ENCODE results near the gene PKP3. TPM values are rescaled to one million over a fixed set of nuclear protein-coding genes. Genes with fewer than 3 reads are reported as not detected.

Gene PKP3
- total and polyA plus RNA-seq, 3 donors from 2014 or later: 1.2 to 3.1 (median 1.6) TPM

DNA sequence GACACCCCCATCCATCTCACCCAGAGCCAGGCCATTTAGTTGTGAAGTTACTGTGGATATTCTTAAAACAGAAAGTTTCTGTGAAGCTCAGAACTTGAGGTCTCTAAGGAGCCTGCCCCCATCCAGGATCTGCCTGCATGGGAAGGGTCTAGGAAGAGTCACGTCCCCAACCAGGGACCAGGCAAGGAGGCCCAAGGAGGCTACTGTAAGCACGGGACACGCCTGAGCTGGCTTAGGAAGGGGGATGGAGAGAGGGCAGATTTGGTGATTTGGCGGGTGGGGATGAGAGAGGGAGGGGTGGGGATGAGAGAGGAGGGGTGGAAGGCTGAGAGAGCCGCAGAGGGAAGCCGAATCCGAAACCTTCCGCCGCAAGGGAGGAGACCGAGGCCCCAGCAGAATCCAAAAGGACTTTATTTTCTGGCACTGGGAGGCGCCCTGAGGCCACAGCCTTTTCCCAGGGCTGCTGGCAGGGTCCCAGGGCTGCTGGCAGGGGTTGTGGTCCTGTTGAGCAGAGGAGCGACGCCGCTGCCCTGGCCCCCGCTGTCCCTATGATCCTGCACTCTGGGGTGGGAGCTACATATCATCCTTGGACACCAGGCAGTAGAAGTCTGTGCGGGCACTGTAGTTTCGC, 11.4 kb downstream of the PKP3 start:
- WGBS, 2 donors: 45 to 64% methylated on average over 11 to 17 of the region's 17 CpGs
- Histone ChIP-seq H3K4me3 (no peak overlapping the region), H3K36me3 (ENCODE audit: low read depth, missing control alignments) (no peaks in the 10 kb centered on the region), H3K27me3 (no peaks in the 10 kb centered on the region), H3K4me1 (peaks cover 8% of the 10 kb centered on the region), H3K9me3 (no peaks in the 10 kb centered on the region), H3K27ac (no peak overlapping the region)
- intact Hi-C loops (cut with DNase I; ENCODE audit: low total_unique reads): no loop called here
- TF ChIP-seq, protein P1, sequence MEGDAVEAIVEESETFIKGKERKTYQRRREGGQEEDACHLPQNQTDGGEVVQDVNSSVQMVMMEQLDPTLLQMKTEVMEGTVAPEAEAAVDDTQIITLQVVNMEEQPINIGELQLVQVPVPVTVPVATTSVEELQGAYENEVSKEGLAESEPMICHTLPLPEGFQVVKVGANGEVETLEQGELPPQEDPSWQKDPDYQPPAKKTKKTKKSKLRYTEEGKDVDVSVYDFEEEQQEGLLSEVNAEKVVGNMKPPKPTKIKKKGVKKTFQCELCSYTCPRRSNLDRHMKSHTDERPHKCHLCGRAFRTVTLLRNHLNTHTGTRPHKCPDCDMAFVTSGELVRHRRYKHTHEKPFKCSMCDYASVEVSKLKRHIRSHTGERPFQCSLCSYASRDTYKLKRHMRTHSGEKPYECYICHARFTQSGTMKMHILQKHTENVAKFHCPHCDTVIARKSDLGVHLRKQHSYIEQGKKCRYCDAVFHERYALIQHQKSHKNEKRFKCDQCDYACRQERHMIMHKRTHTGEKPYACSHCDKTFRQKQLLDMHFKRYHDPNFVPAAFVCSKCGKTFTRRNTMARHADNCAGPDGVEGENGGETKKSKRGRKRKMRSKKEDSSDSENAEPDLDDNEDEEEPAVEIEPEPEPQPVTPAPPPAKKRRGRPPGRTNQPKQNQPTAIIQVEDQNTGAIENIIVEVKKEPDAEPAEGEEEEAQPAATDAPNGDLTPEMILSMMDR (IDR thresholded peaks at IDR 0.05): no peak
- no peak for TF ChIP-seq POLR2A (IDR thresholded peaks at IDR 0.05)
- peak; percentile 51 for DNase-seq

DNA sequence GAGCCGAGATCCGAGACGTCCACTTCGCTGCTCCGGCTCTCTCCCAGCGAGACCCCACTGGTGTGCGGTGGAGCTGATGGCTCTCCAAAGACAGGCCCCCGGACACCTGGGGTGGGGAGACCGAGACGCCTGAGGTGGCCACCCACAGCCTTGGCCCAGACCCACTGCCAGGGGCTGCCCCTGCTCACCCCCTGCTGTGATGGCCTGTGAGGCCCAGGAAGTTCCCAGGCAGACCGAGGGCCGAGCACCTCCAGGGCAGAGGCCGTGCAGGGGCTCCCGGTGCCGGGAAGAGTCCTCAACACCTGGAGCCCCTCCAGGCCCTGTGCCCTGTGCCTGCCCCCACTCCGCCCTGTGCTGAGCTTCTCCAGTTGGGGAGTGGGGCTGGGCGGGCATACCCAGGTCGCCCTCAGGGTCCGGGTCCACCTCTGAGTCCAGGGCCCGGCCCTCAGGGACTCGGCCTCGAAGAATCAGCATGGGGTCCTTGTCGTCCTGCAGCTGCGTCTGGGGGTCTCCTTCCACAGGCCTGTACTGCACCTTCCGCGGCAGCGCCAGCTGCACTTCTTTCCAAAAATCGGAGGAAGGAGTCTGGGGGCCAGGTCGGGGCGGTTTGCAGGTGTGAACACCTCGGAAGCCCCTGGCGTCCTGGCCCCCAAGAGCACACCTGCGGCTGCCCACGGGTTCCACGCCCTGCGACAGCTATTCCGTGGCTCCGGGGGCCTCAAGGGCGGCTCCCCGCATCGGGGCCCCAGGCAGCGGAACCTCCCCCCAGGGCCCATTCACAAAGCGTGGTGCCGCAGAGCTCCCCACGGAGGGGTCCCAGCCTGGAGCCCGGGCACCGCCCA, 12.2 kb downstream of the PKP3 start:
- no peaks in the 10 kb centered on the region for H3K27me3 ChIP-seq
- no peaks in the 10 kb centered on the region for H3K9me3 ChIP-seq
- 56% methylated on average over 29 of the region's 47 CpGs; no CpG with 5 or more reads in 1 of the 2 donors for WGBS, 2 donors
- intact Hi-C loops (cut with DNase I; ENCODE audit: low total_unique reads): no loop called here
- no peaks in the 10 kb centered on the region for H3K36me3 ChIP-seq (ENCODE audit: low read depth, missing control alignments)
- H3K4me1 ChIP-seq: peaks cover 8% of the 10 kb centered on the region
- TF ChIP-seq, protein P1 (IDR thresholded peaks at IDR 0.05): no peak
- no peak for TF ChIP-seq POLR2A (IDR thresholded peaks at IDR 0.05)
- H3K27ac ChIP-seq: peak overlapping the region; percentile 39 to 65
- H3K4me3 ChIP-seq: peak overlapping the region; percentile 57 to 77
- DNase-seq: no peak

DNA sequence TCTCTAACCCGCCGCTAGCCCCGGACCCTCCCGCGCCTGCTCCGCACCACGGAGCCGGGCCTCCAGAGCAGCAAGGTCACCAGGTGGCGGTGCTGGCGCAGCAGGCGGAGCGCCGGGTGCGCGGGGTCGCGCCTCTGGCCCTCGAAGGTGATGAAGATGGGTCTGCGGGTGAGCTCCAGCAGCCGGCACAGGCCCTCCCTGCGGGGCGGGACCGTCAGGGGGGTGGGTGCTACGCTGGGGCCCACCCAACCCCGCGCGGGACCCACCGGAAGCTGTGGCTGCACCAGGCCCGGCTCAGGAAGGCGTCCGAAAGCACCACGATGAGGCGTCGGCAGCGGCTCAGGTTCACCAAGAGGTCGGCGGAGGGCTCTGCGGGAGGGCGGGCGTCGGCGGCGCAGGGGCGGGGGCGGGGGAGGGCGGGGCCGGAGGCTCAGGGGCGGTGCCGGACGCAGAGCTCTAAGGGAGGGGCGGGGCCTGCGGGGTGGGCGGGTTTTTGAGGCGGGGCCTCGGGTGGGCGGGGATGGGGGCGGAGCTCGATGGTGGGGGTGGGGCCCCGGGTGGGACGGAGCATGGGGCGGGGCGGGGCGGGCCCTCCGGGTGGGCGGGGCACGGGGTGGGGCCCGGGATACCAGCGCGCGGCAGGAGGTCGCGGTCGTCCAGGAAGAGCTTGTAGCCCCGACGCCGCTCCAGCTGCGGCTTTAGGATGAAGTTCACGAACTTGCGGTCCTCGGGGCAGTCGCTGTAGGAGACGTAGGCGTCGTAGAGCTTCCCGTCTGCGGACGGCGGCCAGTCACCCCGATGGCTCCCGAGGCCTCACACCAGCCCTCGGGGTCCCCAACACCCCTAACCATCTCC, 13.0 kb downstream of the PKP3 start:
- Histone ChIP-seq H3K27me3 (no peaks in the 10 kb centered on the region), H3K27ac (peak overlapping the region; percentile 39 to 65), H3K36me3 (ENCODE audit: low read depth, missing control alignments) (no peaks in the 10 kb centered on the region), H3K4me1 (peaks cover 8% of the 10 kb centered on the region), H3K9me3 (no peaks in the 10 kb centered on the region), H3K4me3 (peak overlapping the region; percentile 57 to 77)
- TF ChIP-seq, protein P1 (IDR thresholded peaks at IDR 0.05): peak in 2 of 3 experiments; percentile 6 to 16
- TF ChIP-seq POLR2A (IDR thresholded peaks at IDR 0.05): no peak
- peak; percentile 72 for DNase-seq
- 4 to 13% methylated on average over 14 to 68 of the region's 91 CpGs for WGBS, 2 donors
- intact Hi-C loops (cut with DNase I; ENCODE audit: low total_unique reads): no loop called here

DNA sequence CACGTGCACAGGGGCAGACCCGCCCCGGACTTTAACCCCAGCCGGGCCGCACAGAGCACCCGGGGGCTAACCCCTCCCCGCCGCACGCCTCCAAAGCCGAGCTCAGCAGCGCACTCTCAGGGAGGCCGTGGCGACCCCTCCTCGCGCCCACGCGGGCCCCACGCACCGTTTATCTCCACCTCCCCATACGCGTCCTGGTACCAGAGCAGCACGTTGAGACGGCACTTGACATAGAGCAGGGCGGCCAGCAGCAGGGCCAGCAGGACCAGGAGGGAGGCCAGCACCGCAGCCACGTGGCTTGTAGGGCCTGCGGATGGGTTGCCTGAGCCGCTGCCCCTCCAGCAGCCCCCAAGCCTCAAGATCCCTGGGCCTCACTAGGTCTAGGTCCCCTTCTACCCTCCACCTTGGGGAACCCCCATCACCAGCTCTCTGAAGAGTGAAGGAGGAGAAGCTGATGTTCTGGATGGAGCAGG, 13.7 kb downstream of the PKP3 start:
- 46 to 100% methylated on average over 1 to 28 of the region's 28 CpGs for WGBS, 2 donors
- intact Hi-C loops (cut with DNase I; ENCODE audit: low total_unique reads): no loop called here
- Histone ChIP-seq H3K4me3 (peak overlapping the region in 1 of 2 donors; percentile 26), H3K9me3 (no peaks in the 10 kb centered on the region), H3K27me3 (no peaks in the 10 kb centered on the region), H3K36me3 (ENCODE audit: low read depth, missing control alignments) (no peaks in the 10 kb centered on the region), H3K27ac (no peak overlapping the region), H3K4me1 (peaks cover 8% of the 10 kb centered on the region)
- TF ChIP-seq, protein P1 (IDR thresholded peaks at IDR 0.05): no peak
- no peak for TF ChIP-seq POLR2A (IDR thresholded peaks at IDR 0.05)
- no peak for DNase-seq

Data from testis (tissue), 3 donors.